ENCODE measurements around the gene RNF224.
"Not testable (repeated sequence)": the region's sequence is repeated elsewhere in the genome, so short reads cannot be mapped to it uniquely, and the experiment has no call there.

Gene RNF224

DNA sequence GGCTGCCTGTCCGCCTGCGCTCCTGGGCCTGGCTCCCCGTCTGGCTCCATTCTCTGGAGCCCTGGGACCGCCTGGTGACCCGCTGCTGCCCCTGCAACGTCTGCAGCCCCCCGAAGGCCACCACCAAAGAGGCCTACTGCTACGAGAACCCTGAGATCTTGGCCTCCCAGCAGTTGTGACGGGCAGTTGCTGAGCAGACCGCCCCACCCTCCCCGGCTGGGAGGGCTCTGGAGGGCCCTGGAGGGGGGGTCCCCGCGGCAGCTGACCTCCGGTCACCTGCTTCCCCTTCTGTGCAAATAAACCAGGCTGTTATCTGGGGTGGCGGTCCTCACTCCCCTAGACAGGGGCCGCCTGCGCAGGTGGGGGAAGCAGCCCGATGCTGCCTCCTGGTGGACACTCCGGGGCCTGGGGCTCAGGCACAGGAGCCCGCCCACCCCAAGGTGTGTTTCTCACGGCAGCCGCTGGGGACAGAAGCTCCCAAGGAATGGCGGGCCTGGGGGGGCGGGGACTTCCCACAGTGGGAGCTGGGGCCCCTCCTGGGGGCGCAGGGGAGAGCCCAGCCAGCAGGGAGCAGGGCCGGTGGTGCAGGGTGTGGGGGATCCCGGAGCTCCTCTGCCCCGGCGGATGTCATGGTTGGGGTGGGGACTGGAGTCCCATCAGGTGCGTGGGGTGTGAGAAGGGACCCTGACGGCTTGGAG lies 9.1 kb downstream of the RNF224 start:
- Histone ChIP-seq H3K27me3 (ENCODE audit: insufficient read depth, low read depth) (peaks cover 36% of the 10 kb centered on the region), H3K27ac (no peak overlapping the region), H3K79me2 (ENCODE audit: insufficient read depth, low read depth) (no peaks in the 10 kb centered on the region), H4K20me1 (ENCODE audit: insufficient read depth) (no peaks in the 10 kb centered on the region), H3K36me3 (ENCODE audit: insufficient read depth) (no peaks in the 10 kb centered on the region), H3K4me2 (peak overlapping the region; percentile 26; the same call in 1 of the 2 replicates), H2AFZ (ENCODE audit: low read depth) (no peak overlapping the region), H3K4me3 (IDR thresholded peaks at IDR 0.05; ENCODE audit: insufficient read depth, low read depth, low read length) (no peak overlapping the region), H3K9ac (no peak overlapping the region), H3K4me1 (ENCODE audit: low read depth, poor library complexity, severe bottlenecking) (peaks cover 23% of the 10 kb centered on the region)
- TF ChIP-seq, protein P1, sequence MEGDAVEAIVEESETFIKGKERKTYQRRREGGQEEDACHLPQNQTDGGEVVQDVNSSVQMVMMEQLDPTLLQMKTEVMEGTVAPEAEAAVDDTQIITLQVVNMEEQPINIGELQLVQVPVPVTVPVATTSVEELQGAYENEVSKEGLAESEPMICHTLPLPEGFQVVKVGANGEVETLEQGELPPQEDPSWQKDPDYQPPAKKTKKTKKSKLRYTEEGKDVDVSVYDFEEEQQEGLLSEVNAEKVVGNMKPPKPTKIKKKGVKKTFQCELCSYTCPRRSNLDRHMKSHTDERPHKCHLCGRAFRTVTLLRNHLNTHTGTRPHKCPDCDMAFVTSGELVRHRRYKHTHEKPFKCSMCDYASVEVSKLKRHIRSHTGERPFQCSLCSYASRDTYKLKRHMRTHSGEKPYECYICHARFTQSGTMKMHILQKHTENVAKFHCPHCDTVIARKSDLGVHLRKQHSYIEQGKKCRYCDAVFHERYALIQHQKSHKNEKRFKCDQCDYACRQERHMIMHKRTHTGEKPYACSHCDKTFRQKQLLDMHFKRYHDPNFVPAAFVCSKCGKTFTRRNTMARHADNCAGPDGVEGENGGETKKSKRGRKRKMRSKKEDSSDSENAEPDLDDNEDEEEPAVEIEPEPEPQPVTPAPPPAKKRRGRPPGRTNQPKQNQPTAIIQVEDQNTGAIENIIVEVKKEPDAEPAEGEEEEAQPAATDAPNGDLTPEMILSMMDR (conservative IDR thresholded peaks at IDR 0.05; ENCODE audit: low read depth, low read length), result peak; percentile 87

DNA sequence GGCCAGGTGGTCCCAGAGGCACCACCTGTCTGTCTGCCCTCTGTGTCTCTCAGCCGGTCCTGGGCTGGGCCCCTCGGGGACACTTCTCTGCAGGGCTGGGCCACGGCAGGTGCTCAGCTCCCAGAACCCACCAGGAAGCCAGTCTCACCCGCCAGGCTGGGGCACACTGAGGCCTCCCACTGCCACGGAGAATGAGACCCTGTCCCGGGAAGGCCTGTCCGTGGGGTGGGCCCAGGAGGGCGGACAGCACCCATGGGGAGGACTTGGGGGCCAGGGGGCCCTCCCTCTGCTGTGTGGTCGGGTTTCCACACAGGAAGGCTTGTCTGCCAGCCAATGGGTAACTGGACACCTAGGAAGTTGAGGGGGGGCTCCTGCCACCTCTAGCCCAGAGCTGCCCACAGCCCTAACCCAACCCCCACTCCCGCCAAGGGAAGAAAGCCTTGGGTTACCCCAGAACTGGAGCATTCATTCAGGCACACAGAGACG lies 9.7 kb downstream of the RNF224 start:
- no peak overlapping the region for H3K4me3 ChIP-seq (IDR thresholded peaks at IDR 0.05; ENCODE audit: insufficient read depth, low read depth, low read length)
- peak overlapping the region; percentile 26; the same call in 1 of the 2 replicates for H3K4me2 ChIP-seq

DNA sequence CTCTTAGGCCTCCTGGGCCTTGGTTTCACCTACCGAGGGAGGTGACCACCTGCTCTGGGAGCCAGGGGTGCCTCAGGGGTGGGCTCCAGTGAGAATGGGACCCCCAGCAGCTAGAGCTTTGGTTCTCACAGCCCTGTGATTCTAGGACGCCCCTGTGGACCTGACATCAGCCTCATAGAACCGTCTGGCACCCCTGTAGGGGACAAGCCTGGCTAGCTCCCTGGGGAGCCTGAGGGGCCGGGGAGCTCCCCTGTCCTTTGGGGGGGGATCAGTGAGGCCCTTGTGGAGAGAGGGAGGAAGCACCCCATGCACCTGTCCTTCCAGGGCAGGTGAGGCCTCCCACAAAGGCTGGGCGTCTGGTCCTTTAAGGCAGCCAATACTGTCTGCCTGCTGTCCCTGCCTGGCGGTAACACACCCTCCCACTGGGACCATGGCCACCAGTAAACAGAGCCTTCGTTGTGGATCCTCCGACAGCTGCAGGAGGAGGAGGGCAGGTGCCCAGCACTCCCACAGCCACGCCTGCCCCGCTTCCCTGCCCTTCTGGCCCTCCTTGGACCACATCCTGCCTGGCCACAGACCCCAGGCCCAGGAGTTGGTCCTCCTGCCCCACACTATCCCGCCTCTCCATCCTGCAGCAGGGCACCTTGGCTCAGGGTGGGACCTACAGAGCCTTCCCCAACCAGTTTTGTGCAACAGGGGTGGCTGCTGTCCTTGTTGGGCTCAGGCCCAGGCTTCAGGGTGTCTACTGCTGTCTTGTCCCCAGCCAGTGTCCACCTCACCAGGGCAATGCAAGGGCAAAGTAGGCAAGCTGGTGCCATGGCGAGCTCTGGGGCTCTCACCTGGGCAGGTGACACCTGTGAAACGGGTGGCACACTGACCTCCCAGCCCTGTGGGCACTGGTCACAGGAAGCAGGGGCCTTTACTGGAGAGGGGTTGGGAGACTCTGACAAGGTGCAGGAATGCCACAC lies 10.7 kb downstream of the RNF224 start:
- Histone ChIP-seq H3K4me1 (ENCODE audit: low read depth, poor library complexity, severe bottlenecking) (peaks cover 31% of the 10 kb centered on the region), H4K20me1 (ENCODE audit: insufficient read depth) (peaks cover 12% of the 10 kb centered on the region; the same call in 1 of the 2 replicates), H3K9ac (no peak overlapping the region), H3K36me3 (ENCODE audit: insufficient read depth) (peaks cover 7% of the 10 kb centered on the region; the same call in 1 of the 2 replicates), H2AFZ (ENCODE audit: low read depth) (no peak overlapping the region), H3K4me3 (IDR thresholded peaks at IDR 0.05; ENCODE audit: insufficient read depth, low read depth, low read length) (no peak overlapping the region), H3K79me2 (ENCODE audit: insufficient read depth, low read depth) (peaks cover 15% of the 10 kb centered on the region), H3K27ac (no peak overlapping the region), H3K4me2 (no peak overlapping the region; the same call in 1 of the 2 replicates), H3K27me3 (ENCODE audit: insufficient read depth, low read depth) (peaks cover 22% of the 10 kb centered on the region)
- TF ChIP-seq, protein P1 (conservative IDR thresholded peaks at IDR 0.05; ENCODE audit: low read depth, low read length), result no peak

More for the DNA sequence above, 9.7 kb downstream of the RNF224 start:
- peaks cover 30% of the 10 kb centered on the region for H3K27me3 ChIP-seq (ENCODE audit: insufficient read depth, low read depth)
- H3K4me1 ChIP-seq (ENCODE audit: low read depth, poor library complexity, severe bottlenecking), result peaks cover 23% of the 10 kb centered on the region
- H3K36me3 ChIP-seq (ENCODE audit: insufficient read depth), result peaks cover under 1% of the 10 kb centered on the region; the same call in 1 of the 2 replicates
- peaks cover 2% of the 10 kb centered on the region; the same call in 1 of the 2 replicates for H4K20me1 ChIP-seq (ENCODE audit: insufficient read depth)
- H3K27ac ChIP-seq, result no peak overlapping the region
- H3K79me2 ChIP-seq (ENCODE audit: insufficient read depth, low read depth), result peaks cover 4% of the 10 kb centered on the region
- TF ChIP-seq, protein P1 (conservative IDR thresholded peaks at IDR 0.05; ENCODE audit: low read depth, low read length), result no peak
- H3K9ac ChIP-seq, result no peak overlapping the region
- no peak overlapping the region for H2AFZ ChIP-seq (ENCODE audit: low read depth)

DNA sequence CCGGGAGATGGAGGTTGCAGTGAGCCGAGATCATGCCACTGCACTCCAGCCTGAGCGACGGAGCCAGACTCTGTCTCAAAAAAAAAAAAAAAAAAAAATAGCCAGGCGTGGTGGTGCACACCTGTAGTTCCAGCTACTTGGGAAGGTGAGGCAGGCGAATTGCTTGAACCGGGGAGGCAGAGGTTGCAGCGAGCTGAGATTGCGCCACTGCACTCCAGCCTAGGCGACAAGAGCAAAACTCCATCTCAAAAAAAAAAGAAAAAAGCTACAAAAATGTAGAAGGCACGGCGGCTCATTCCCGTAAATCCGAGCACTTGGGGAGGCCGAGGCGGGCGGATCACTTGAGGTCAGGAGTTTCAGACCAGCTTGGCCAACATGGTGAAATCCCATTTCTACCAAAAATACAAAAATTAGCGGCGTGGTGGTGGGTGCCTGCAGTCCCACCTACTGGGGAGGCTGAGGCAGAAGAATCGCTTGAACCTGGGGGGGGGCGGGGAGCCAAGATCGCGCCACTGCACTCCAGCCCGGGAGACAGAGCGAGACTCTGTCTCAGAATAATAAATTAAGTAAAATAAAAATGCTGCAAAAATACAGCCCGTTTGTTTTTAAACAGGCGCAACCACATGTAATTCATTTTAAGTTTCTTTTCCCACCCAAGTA lies 12.4 kb downstream of the RNF224 start:
- peak overlapping the region; percentile 91 for H3K27ac ChIP-seq
- H3K79me2 ChIP-seq (ENCODE audit: insufficient read depth, low read depth), result peaks cover 17% of the 10 kb centered on the region
- H2AFZ ChIP-seq (ENCODE audit: low read depth), result peak overlapping the region; percentile 72
- H3K4me1 ChIP-seq (ENCODE audit: low read depth, poor library complexity, severe bottlenecking), result peaks cover 31% of the 10 kb centered on the region
- H3K4me2 ChIP-seq, result peak overlapping the region; percentile 58
- H3K27me3 ChIP-seq (ENCODE audit: insufficient read depth, low read depth), result peaks cover 12% of the 10 kb centered on the region
- peaks cover 12% of the 10 kb centered on the region; the same call in 1 of the 2 replicates for H4K20me1 ChIP-seq (ENCODE audit: insufficient read depth)
- H3K36me3 ChIP-seq (ENCODE audit: insufficient read depth); H3K4me3 ChIP-seq (IDR thresholded peaks at IDR 0.05; ENCODE audit: insufficient read depth, low read depth, low read length): not testable (repeated sequence)
- H3K9ac ChIP-seq, result peak overlapping the region; percentile 82

All from KMS-11 (cell line).